GM18502 (cell line): Measurements from ENCODE around the gene SRSF9.
"Not testable (repeated sequence)": the region's sequence is repeated elsewhere in the genome, so short reads cannot be mapped to it uniquely, and the experiment has no call there.

Experiments
- ATAC-seq: cut with Tn5 transposase; IDR thresholded peaks from one replicate; pipeline ENCODE4 v1.9.1; 2021; ENCODE audit warnings: mild to moderate bottlenecking; ENCODE audit not compliant: unreplicated experiment, poor library complexity

Gene SRSF9

DNA sequence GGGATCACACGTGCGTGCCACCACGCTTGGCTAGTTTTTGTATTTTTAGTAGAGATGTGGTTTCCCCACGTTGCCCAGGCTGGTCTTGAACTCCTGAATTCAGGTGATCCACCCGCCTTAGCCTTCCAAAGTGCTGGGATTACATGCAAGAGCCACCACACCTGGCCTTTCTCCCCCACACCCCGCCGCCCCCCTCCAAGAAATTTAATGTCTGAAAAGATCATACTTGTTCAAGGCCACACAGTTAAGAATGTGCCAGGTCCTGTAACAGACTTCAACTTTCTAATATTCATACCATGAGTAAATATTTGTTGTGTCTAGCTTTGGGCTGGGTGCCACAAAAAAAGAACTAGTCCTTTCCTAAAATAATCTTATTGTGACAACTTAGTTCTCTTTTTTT is 14.2 kb downstream of the SRSF9 start:
- ATAC-seq: no peak

DNA sequence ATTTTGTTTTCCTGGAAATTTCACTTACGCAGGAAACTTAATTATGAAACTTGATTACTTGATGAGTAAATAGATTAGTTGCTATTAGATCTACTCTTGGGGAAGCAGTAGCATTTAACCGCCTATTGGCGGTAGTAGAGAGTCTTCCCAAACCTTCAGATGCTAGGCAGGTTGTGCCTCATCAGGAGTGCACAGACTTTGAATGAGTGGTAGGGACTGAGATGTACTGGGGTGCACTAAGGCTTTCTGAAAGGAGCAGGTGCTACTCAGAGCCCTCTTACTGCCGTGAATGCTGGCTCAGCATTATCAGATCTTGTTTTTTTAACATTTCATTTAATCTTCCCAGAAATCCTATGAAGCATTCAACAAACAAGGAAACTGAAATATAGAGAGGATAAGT is 15.6 kb downstream of the SRSF9 start:
- no peak for ATAC-seq

DNA sequence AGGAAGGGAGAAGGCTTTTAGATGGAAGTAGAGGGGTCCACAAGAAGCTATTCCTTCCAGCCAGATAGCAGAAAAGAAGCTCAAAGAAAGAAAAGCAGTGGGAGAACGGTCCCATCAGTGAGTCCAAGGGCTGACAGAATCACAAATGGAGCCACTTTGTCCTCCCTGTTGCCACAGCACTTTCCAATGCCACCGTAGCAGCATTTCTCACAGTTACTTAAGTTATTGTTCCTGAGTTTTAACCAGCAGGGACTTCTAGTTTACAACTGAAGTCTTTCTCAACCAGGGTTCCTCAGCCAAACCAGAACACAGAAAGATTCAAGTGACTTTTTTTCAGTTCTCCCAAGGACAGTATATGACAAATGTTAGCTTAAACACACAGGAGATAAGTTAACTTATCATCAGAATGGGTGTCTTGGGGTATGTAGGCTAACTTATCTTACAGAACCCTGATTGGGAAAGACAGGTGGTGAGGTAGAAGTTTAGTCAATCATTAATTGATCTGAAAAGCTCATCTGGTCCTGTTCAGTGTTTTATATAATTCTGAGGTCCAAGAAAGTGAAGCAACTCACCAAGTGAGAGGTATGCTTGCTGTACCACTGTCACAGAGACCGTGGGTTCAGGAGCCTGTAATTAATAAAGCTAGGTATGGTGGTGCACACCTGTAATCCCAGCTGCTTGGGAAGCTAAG is 16.3 kb downstream of the SRSF9 start:
- ATAC-seq: no peak

DNA sequence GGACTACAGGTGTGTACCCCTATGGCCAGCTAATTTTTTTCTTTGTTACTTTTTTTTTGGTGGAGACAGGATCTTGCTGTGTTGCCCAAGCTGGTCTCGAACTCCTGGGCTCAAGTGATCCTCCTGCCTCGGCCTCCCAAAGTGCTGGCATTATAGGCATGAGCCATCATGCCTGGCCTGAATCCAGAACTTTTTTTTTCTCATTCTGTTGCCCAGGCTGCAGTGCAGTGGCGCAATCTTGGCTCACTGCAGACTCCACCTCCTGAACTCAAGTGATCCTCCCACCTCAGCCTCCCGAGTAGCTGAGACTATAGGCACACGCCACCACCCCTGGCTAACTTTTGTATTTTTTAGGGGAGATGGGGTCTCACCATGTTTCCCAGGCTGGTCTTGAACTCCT is 17.0 kb downstream of the SRSF9 start:
- not testable (repeated sequence) for ATAC-seq

DNA sequence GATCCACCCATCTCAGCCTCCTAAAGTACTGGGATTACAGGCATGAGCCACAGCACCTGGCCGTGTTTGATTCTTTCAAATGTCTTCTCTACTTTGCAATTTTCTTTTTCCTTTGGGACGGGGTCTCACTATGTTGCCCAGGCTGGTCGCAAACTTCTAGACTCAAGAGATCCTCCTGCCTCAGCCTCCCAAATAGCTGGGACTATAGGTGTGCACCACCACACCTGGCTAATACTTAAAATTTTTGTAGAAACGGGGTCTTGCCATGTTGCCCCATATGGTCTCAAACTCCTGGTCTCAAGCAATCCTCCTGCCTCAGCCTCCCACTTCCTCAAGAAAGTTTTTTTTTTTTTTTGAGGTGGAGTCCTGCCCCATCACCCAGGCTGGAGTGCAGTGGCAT is 21.6 kb downstream of the SRSF9 start:
- no peak for ATAC-seq

DNA sequence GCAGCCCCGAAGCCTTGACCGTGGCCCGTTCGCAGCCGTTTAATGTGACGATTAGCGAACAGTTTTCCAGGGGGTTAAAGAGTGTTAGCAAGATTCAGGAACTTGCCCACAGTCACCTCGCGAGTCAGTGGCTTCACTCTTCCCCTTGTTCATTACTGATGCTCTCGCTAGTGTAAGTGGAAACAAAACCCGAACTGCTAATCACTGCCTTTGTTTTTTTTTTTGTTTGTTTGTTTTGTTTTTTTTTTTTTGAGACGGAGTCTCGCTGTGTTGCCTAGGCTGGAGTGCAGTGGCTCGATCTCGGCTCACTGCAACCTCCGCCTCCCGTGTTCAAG is 22.7 kb downstream of the SRSF9 start:
- ATAC-seq: not testable (repeated sequence)

DNA sequence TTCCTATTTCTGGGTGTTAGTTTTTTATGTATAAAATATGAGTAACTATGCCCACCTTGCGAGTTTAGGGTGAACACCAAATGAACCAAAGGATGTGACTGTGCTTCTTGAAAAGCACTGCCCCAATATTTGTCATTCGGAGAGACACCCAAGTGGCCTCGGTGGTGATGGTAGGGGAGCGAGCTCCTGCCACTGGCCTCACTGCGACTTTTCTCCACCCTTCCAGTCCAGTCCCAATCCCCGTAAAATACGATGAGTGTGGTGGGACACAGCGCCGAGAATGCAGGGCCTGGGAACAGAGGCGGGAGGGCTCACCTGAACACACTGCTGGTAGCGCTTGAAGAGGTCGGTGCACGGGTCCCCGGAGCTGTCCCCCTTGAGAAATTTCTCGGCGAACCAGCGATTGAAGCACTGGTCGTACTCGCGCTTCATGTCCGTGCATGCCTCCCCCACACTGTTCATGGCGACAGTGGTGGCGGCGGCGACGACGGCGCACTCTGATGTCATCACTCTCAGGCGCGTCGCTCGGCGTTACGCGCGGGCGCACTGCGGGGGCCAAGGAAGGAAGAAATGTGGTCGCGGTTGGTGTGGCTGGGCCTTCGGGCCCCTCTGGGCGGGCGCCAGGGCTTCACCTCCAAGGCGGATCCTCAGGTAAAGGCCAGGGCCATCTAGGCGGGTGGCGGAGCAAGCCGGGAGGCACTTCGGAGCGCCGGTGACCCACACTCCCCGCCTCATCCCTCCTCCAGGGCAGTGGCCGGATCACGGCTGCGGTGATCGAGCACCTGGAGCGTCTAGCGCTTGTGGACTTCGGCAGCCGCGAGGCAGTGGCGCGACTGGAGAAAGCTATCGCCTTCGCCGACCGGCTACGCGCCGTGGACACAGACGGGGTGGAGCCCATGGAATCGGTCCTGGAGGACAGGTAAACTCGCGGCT is 23.4 kb downstream of the SRSF9 start, which contains the start of the genes GATC and TRIAP1:
Gene GATC, plus strand, starts transcription at position 534 of the 933 bp plus-strand sequence. Its CDS starts 37 bp downstream, at position 571.
Gene TRIAP1, minus strand, starts transcription at position 474 of the 933 bp plus-strand sequence. Its CDS starts 12 bp downstream, at position 462.
- peak; percentile 83 for ATAC-seq

DNA sequence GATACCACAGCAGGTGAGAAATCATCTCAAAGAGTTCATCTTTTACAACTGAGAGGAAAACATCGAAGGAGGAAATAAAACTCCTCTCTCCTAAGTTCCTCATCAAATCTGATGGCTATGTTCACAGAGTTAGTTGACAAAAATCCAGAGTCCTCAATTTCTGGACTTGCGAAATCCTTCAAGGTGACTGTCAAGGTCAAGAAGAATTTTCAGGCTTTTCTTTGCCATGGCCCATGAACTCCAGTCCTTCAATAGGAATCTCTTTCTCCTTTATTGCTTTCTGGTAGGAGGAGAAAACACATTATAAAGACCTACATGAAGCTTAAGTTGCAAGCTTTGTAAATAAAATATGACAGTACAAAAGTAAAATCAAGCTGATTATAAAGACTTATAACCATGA is 24.9 kb downstream of the SRSF9 start:
- ATAC-seq: no peak

DNA sequence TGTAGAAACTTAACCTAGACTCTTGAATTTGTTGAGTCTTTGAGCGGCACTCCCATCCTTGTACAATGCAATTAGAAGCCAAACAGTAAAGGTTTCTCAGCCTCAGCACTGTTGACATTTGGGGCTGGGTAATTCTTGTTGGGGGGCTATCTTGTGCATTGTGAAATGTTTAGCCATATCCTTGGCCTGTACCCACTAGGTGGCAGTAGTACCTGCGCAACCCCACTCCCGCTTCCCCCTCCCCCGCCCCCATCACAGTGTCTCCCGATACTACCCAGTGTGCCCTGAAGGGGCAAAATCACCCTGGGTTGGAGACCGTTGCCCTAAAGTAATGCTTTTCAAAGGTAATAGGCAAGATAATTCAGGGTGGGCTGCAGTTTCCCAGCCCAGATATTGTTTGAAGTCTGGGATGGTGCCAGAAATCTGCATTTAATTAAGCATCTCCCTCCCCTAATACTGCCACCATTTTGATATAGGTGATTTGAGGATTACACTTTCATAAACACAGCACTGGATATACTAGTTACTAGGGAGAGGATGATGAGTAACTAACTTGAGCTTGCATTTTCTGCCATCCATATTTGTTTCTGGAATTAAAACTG is 29.8 kb downstream of the SRSF9 start:
- ATAC-seq: no peak

DNA sequence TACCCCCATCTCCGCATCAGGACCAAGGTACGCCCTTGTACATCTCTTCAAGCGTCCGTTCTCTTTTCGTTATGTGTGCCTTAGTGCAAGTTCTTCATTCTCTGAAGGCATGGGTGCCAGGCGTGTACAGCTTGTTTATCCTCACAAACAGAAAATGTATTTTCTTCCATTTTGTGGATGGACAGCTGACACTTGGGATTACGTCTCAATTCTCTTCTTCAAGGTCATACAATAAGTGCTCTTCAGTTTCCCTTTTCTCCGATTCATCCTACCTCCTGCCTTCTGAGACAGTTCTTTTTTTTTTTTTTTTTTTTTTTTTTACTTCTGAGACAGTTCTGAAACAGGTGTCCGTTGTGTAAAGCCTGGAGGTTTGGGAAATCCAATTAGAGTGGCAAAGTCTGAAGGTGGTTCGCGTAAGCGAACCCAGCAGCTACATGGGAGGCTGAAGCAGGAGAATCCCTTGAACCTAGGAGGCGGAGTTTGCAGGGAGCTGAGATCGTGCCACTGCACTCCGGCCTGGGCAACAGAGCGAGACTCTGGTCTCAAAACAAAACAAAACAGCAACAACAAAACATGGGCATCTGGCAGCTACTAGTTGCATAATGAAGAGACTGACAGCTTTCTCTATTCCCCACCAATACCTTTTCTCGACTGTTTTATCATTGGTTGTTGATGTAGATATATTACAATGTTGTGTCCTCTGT is 30.9 kb downstream of the SRSF9 start:
- no peak for ATAC-seq

DNA sequence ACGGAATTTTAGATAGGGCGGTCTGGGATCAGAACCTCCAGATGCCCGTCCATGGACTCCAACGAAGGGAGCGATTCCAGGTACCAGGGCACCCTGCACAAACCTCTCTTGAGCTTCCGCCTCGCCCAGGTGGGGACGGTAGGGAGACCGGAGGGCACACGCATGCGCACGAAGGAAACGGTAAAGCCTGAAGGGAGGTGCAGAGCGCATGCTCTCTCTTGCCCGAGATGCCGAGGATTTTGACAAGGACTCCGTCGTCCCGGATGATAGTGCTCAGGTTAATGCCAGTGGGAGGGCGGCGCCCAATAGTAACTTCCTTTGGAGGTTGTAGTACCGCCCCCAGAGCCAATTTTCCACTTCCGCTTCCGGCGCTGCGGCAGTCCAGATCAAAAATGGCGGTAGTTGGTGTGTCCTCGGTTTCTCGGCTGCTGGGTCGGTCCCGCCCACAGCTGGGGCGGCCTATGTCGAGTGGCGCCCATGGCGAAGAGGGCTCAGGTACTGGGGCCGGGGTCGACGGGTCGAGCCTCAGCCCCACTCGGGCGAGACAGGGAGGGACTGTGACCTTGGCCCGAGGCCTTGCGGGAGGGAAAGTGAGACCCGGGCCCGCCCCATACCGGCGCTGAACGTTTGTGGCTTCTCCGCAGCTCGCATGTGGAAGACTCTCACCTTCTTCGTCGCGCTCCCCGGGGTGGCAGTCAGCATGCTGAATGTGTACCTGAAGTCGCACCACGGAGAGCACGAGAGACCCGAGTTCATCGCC is 31.6 kb downstream of the SRSF9 start, which contains the start of gene COX6A1:
Gene COX6A1, plus strand, starts transcription at position 379 of the 760 bp plus-strand sequence. Its CDS starts 14 bp downstream, at position 393.
- ATAC-seq: peak; percentile 94

DNA sequence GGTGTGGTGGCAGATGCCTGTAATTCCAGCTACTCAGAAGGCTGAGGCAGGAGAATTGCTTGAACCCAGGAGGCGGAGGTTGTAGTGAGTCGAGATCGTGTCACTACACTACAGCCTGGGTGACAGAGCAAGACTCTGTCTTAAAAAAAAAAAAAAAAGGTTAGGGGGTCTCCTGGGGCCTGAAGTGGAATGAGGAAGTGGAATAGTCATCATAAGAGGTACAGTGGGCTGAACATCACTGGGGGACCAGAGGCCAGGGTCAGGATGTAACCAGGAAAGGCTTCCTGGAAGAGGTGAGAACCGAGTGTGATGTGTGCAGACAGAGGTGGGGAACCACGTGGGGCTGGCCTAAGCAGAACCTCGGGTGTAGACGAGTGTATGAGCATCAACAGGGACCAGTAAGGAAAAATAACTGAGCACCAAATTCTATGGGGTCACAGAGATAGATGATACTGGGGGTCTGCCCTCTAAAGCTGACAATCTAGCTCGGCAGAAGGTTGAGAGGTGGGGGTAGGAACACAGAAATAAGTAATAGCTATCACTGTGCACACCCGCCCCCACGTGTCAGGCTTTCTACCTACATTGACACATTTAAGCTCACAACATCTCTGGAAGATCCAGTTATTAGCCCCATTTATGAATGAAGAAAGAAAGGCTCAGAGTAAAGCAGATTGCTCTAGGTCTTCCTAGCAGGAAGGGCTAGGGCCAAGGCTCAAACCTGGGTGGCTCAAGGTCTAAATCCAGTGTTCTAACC is 36.6 kb downstream of the SRSF9 start:
- no peak for ATAC-seq

DNA sequence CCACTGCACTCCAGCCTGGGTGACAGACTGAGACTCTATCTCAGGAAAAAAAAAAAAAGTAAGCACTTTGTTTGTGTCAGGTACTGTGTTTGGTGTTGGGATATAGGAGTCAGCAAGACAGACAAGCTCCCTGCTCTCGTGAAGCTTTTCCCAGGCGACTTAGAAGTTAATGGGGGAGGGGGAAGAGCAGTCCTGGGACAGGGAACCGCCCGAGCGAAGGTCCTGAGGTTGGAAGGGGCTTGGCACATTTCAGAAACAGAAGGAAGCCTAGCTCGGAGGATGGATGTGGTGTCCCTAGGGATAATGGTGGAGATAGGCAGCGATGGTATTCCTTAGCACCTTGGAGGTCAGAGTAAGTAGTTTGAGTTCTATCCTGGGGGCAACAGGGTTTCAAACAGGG is 40.2 kb downstream of the SRSF9 start:
- ATAC-seq: no peak

DNA sequence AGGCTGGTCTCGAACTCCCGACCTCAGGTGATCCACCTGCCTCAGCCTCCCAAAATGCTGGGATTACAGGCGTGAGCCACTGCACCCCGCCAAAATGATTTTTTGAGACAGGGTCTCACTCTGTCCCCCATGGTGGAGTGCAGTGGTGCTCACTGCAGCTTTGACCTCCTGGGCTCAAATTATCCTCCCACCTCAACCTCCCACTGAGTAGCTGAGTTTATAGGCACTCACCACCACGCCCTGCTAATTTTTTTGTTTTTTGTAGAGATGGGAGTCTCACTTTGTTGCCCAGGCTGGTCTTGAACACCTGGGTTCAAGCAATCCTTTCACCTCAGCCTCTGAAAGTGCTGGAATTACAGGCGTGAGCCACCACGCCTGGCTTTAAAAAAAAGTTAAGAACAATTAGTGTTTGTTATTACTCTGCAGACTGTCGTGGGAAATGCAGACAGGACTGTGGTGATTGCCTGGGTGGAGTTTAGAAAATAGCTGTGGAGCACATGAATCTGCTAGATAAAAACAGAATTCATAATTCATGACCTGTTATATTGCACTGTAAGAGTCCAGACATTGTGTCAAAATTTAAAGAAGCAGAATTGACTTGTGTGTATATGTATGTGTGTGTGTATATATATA is 40.8 kb downstream of the SRSF9 start:
- no peak for ATAC-seq

DNA sequence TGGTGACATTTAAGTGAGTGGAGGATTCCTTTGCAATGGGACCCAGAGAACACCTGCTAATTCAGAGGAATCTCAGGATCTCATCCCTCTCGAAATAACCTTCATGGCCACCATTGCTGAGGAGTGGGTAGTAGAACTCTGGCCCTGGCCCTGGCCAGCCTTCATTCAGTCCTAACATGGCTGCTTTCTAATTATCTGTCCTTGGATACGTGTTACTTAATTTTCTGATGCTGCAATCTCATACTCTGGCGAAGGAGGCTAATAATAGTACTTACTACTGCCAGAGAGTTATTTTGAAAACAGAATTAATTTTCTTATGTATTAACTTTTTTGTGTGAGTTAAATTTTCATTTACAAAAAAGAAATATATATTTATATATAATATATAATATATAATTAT is 43.8 kb downstream of the SRSF9 start:
- ATAC-seq: no peak

DNA sequence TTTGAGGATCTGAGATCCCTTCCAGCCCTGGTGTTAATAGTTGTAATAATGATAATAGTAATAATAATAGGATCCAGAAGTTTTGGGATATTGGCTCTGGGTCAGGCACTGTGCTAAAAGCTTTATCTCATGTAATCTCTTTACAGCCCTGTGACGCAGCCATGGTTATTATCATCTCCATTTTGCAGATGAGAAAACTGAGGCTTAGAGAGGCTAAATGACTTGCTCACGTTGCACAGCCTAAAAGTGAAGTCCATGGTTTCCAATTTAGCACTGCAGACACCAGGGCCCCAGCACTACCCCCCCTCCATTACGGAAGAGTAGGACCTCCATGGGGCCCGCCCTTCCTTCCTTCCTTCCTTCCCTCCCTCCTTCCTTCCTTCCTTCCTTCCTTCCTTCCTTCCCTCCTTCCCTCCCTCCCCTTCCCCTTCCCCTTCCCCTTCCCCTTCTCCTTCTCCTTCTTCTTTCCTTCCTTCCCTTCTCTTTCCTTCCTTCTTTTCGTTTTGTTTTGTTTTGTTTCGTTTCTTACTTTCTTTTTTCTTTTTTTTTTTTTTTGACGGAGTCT is 46.6 kb downstream of the SRSF9 start:
- no peak for ATAC-seq

DNA sequence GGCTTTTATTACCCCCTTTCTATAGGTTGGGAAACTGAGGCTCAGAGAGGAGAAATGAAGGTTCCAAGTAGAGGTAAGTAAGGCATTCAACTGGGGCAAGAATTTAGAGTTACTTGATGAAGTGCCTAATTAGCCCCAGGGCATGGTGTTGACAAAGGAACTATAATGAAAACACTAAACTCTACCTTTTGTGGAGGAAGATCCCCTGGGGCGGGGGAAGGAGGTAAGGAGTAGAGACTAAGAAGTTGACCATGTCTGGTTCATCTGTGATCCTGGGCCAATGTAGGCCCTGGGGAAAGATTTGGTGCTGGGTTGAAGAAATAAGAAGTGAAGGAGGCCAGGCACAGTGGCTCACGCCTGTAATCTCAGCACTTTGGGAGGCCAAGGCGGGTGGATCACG is 47.8 kb downstream of the SRSF9 start:
- no peak for ATAC-seq

DNA sequence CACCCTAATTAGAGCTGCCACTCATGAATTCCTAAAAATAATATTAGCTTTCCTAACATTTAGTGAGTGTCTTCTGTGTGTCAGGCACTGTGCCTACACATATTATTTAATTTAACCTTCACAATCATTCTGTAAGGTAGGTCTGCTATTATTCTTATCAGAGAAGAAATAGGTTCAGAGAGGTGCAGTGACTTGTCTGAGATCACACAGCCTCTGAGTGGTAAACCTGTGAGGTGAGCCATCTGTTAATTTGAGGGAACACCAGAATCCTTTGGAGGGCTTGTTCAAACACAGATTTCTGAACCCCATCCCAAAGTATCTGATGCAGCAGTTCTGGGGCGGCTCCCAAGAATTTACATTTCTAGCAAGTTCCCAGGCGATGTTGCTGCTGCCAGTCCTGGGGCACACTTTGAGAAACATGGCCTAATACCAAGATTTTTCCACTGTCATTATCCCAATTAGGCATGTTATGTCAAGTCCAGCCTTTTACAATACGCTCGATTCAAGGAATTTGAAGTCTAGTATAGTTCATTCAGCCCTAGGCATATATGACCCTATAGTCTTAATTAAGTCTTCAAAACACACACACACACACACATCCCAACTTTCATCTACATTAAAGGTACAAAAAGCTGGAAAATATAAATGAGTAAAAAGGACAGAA is 51.5 kb downstream of the SRSF9 start:
- no peak for ATAC-seq
